Cardiac muscle cell (in vitro differentiated cells and primary cell): ENCODE results near the gene PALM3. TPM values are rescaled to one million over a fixed set of nuclear protein-coding genes. Genes with fewer than 3 reads are reported as not detected.

Experiments used
- DNase-seq, 2 donors: peaks; one replicate each; pipeline versions ENCODE4 v3.0.0 to v3.0.0-alpha.2; 2010 to 2017; ENCODE audit warnings: low read depth in 1 of 2, low spot score in 1 of 2
- H3K27ac ChIP-seq: fragments of 200-600 bp; sonication (generic); 2 replicates; pipeline ENCODE4 v1.5.1; 2016
- H3K27me3 ChIP-seq: fragments of 200-600 bp; sonication (generic); 2 replicates; pipeline ENCODE4 v1.6.0; 2016; ENCODE audit warnings: control low read depth
- H3K36me3 ChIP-seq: fragments of 200-600 bp; sonication (generic); 2 replicates; pipeline ENCODE4 v1.5.1; 2016; ENCODE audit warnings: control low read depth
- H3K4me1 ChIP-seq: fragments of 200-600 bp; sonication (generic); 2 replicates; pipeline ENCODE4 v1.8.1; 2017; ENCODE audit warnings: low read depth, mild to moderate bottlenecking, mixed run types
- H3K4me3 ChIP-seq: fragments of 200-600 bp; sonication (generic); 2 replicates; pipeline ENCODE4 v1.5.1; 2016; ENCODE audit warnings: mild to moderate bottlenecking
- H3K9me3 ChIP-seq: fragments of 200-600 bp; sonication (generic); 2 replicates; pipeline ENCODE4 v1.5.1; 2017; ENCODE audit warnings: low read depth, mild to moderate bottlenecking, control low read depth
- polyA plus RNA-seq: library from polyadenylated mRNA; unstranded; fragments of >200 nt; fragmentation: Nextera tagmentation; extraction: Ambion mirVana; gene quantifications from 2 replicates; pipeline ENCODE4 v1.2.1, GENCODE V29; 2016
- total RNA-seq: library from RNA; depleted of rRNA; stranded (reverse); fragments of >200 nt; gene quantifications from 2 replicates; pipeline ENCODE4 v1.2.3, GENCODE V29; 2016
- TF ChIP-seq, protein P1 (sequence below): IDR thresholded peaks from 2 replicates; pipeline ENCODE4 v1.5.1; 2012; ENCODE audit warnings: low read depth, mild to moderate bottlenecking, low read length

The PALM3 gene
- total and polyA plus RNA-seq, 2 experiments from 2014 or later, result 0.10 to 0.30 TPM

DNA sequence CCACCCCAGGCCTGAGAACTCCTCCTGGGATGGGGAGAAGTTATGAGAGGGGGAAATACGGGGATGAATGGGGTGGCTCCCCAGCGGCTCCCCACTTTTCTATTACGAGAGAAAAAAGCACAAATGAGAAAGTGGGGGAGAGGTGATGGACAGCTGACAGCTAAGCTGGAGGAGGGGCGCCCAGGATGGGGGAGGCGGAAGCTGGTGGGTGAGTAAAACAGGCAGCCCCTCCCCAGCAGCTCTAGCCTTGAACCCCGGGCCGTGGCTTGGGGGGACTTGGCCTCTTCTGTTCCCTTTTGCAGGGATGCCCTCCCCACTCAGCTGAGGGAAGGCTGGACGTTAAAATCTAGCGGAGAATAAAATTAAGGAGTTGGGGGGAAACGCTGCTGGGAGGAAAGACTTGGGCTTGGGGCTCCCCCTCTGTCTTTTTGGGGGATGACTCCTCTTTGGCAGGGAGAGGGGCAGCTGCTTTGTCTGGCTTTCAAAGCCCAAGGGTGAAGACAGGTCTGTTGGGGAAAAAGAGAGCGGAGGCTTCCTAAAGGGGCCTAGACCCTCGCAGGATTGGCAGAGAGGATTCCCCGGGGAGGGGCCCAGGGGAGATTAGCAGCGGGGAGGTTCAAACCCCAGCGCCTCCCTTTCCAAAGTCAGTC, 30.1 kb upstream of the PALM3 start:
- H3K4me1 ChIP-seq, result peaks cover 6% of the 10 kb centered on the region
- TF ChIP-seq, protein P1, sequence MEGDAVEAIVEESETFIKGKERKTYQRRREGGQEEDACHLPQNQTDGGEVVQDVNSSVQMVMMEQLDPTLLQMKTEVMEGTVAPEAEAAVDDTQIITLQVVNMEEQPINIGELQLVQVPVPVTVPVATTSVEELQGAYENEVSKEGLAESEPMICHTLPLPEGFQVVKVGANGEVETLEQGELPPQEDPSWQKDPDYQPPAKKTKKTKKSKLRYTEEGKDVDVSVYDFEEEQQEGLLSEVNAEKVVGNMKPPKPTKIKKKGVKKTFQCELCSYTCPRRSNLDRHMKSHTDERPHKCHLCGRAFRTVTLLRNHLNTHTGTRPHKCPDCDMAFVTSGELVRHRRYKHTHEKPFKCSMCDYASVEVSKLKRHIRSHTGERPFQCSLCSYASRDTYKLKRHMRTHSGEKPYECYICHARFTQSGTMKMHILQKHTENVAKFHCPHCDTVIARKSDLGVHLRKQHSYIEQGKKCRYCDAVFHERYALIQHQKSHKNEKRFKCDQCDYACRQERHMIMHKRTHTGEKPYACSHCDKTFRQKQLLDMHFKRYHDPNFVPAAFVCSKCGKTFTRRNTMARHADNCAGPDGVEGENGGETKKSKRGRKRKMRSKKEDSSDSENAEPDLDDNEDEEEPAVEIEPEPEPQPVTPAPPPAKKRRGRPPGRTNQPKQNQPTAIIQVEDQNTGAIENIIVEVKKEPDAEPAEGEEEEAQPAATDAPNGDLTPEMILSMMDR, result no peak
- peak overlapping the region; percentile 91 for H3K27ac ChIP-seq
- H3K4me3 ChIP-seq, result peak overlapping the region; percentile 89
- no peaks in the 10 kb centered on the region for H3K27me3 ChIP-seq
- no peak for DNase-seq
- no peaks in the 10 kb centered on the region for H3K9me3 ChIP-seq
- peaks cover 8% of the 10 kb centered on the region for H3K36me3 ChIP-seq

DNA sequence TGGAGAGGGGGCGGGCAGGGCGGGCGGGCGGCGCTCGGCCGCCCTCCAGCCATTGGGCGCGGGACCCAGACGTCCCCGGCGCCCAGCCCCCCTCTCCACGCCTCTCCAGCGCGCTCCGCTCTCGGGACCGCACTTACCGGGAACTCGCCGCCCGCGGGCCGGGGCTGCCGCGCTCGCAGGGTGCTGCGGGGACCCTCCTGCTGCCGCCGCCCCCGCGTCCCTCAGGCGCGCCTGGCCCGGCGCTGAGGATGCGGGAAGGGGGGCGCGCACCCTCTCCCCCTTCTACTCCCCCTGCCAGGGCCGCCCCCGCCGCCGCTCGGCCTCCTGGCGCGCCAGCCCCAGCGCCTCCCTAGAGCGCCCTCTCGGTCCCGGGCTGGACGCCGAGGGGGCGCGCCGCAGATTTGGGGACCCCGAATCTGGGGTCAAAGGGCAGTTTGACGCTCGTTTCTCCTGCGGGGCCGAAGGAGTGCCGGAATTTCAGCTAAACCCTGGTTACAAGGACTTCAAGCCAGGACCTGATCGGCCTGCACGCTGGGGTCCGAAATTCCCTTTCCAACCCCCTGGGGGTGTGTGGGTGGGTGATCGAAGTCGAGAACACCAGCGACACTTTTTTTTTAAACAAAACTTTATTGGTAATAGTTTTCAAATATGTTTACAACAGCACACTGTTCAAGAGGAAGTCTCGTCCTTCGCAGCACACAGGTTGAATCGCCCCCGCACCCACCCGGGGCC, 29.4 kb upstream of the PALM3 start:
- H3K4me3 ChIP-seq, result peak overlapping the region; percentile 89
- DNase-seq, result peak in 1 of 2 donors; percentile 58
- peak overlapping the region; percentile 91 for H3K27ac ChIP-seq
- H3K4me1 ChIP-seq, result peaks cover 6% of the 10 kb centered on the region
- peaks cover 8% of the 10 kb centered on the region for H3K36me3 ChIP-seq
- no peaks in the 10 kb centered on the region for H3K27me3 ChIP-seq
- no peaks in the 10 kb centered on the region for H3K9me3 ChIP-seq
- TF ChIP-seq, protein P1, result peak; percentile 30

DNA sequence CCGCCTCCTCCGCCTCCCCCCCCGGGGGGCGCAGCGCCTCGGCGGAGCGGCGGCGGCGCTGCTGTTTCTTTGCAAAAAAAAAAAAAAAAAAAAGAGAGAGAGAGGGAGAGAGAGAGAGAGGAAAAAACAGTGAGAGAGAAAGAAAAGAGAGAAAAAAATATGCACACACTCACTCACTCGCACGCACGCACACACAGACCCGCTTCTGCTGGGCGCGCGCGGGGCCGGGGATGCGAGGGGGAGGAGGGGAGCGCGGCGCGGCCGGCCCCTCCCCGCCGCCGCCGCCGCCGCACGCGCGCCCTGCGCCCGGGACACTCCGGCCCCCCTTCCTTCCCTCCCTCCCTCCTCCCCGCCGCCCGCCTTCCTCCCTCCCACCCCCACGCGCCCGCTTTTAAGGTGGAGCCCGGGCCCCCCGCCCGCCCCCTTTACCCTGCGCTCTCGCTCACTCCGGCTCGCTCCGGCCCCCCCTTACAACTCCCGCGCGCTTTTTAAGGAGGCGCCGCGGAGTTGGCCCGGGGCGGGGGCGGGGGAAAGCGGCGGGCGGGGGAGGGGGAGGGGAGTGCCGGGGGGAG, 28.7 kb upstream of the PALM3 start, which contains the start of gene SAMD1:
Gene SAMD1 (minus strand): TSS at position 243 of the 572 bp plus-strand sequence.
- Histone ChIP-seq H3K4me1 (peaks cover 9% of the 10 kb centered on the region), H3K27ac (peak within 1 kb of the TSS; percentile 91), H3K9me3 (no peaks in the 10 kb centered on the region), H3K27me3 (no peaks in the 10 kb centered on the region), H3K36me3 (peaks cover 8% of the 10 kb centered on the region), H3K4me3 (peak within 1 kb of the TSS; percentile 89)
- DNase-seq, result peak; percentile 95 to 96
- TF ChIP-seq, protein P1, result no peak

DNA sequence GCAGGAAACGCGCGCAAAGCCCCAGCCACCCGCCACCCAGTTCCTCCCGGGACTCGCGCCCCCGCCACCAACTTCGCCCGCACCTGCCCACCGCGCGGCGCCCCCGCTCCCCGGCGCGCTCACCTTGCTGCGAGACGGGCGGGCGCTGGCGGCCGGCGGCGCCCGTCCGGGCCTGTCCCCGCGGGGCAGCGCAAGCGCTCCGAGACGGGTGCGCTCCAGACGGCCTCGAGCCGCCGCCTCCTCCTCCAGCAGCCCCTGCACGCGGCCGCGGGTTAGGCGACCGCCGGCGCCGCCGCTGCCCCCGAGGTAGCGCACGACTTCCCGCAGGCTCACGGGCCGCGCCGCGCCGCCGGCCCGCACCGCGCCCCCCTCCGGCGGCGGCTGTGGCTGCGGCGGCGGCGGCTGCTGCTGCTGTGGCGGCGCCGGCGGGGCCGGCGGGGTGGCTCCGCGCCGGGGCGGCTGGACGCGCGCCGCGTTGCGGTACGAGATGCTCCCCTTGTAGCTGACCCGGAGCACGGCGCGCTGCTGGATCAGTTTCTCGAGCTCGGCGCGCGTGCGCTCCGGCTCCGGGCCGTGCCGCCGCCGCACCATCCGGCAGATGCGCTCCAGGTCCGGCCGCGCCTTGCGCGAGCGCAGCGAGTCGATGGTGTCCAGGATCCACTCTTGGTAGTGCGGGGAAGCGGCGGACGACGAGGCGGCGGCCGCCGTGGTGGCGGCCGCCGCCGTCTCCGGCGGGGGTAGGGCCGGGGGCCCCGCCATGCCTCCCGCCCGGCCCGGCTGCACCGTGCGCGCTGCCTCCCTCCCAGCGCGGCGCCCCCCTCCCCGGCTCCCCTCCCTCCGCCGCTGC, 28.0 kb upstream of the PALM3 start:
- H3K4me1 ChIP-seq, result peaks cover 9% of the 10 kb centered on the region
- H3K36me3 ChIP-seq, result peaks cover 8% of the 10 kb centered on the region
- H3K4me3 ChIP-seq, result peak overlapping the region; percentile 89
- TF ChIP-seq, protein P1, result no peak
- H3K27me3 ChIP-seq, result no peaks in the 10 kb centered on the region
- H3K9me3 ChIP-seq, result no peaks in the 10 kb centered on the region
- DNase-seq, result peak; percentile 75 to 82
- no peak overlapping the region for H3K27ac ChIP-seq

DNA sequence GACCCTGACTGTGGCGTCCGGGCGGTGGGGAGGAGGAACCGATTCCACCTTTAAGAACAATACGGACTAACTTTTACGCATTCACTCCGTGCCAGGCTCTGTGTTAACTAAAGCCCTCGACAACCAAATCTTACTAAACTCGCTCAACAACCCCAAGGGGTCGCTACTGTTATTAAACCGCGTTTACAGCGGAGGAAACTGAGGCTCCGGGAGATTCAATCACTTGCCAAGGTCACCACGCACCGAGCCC, 27.5 kb upstream of the PALM3 start:
- peaks cover 9% of the 10 kb centered on the region for H3K4me1 ChIP-seq
- peak in 1 of 2 donors; percentile 33 for DNase-seq
- TF ChIP-seq, protein P1, result peak; percentile 24
- peaks cover 8% of the 10 kb centered on the region for H3K36me3 ChIP-seq
- peak overlapping the region; percentile 89 for H3K4me3 ChIP-seq
- H3K9me3 ChIP-seq, result no peaks in the 10 kb centered on the region
- H3K27me3 ChIP-seq, result no peaks in the 10 kb centered on the region
- H3K27ac ChIP-seq, result no peak overlapping the region
